GM19397 (cell line): Measurements from ENCODE around the gene FOXL3.

Experiments
- ATAC-seq: cut with Tn5 transposase; IDR thresholded peaks from one replicate; pipeline ENCODE4 v1.9.1; 2021; ENCODE audit warnings: mild to moderate bottlenecking, moderate library complexity; ENCODE audit not compliant: unreplicated experiment

Gene FOXL3

DNA sequence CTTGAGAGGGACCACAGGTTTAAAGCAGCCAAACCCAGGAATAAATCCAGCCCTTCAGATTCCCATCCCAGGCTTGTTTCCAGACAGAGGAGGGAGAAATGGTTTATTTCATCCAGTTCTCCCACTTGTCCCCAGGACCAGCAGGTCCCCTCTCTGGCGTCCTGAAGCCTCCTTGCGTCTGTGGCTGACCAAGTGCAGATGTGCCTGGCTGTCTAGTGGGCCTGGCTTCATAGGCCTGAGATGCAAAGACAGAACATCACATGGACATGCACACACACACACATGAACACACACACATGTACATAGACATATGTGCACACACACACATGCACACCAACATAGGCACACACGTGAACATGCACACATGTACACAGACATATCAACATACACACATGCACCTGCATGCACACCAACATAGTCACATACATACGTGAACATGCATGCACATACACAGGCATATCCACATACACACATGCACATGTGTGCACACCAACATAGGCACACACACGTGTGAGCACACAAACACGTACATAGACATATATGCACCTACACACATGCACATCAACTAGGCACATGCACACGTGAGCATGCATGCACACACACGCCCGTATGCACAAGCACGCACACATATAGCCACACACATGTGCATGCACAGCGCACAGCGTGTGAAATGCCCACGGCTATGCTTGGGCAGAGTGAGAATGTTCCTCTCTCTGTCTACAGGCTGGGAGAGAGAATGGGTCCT is 10.7 kb downstream of the FOXL3 start:
- ATAC-seq = no peak

DNA sequence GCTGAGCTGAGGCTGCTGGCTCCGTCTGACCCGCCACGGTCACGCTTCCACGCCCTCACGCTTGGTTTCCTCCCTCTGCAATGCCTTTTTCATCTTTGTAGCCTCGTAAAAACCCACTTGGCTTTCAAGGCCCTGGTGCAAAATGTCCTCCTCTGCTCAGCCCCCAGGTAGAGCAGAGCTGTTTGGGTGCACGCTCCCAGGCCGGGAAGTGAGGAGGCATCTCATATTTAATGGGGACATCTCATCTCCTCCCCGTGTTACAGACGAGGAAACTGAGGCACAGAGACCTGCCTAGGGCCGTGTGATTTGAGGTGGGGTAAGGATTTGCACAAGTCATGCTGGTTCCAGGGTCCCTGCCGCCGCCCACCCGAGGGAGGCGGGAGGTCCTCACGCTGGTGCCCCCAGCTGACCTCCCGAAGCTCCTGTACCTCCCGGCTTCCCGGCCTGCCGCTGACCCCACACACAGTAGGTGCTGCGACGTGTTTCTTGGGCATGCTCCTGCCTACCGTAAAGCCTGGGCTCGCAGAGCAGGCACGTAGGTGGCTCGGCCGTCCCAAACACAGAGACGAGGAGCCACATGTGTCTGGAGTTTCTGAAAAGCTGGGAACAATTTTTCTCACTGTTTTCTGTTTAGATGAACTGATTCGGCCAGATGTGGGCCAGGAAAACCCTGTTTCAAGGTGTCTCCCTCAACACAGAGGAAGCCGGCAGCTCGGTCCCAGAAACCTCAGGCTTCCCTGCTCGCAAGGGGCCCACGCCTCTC is 11.5 kb downstream of the FOXL3 start:
- ATAC-seq = no peak

DNA sequence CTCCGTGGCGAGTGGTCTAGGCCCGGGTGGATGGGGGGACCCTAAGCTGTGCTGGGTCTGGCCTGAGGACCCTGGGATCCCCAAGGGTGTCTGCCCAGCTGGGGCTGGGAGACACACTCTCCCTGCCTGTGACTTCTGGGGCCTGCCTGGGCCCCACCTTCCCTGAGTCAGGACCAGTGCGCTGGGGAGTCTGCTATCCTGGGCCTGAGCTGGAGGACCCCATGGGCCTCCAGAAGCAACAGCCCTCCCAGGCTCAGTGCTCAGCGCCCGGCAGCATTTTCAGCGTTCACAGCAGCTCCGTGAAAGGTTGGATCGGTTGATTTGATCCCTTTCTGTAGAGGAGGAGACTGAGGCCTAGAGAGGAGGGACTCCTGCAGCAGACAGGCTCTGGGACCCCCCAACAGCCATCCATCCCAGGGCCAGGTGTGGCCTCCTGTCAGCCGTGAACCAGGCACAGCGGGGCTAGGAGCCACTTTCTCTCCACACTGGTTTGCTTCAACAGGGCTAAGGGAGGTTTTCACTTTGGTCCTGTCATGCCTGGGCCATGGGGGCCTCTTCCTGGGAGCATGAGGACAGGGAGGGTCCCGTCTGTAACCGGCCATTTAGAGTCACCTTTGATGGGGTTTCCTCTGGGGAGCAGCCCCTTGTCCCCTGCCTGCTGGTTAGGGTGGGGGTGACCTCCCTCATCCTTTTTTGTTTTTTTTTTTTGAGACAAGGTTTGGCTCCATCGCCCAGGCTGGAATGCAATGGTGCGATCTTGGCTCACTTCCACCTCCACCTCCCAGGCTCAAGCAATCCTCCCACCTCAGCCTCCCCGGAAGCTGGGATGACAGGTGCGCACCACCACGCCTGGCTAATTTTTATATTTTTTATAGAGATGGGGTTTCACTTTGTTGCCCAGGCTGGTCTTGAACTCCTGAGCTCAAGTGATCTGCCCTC is 12.4 kb downstream of the FOXL3 start:
- no peak for ATAC-seq

DNA sequence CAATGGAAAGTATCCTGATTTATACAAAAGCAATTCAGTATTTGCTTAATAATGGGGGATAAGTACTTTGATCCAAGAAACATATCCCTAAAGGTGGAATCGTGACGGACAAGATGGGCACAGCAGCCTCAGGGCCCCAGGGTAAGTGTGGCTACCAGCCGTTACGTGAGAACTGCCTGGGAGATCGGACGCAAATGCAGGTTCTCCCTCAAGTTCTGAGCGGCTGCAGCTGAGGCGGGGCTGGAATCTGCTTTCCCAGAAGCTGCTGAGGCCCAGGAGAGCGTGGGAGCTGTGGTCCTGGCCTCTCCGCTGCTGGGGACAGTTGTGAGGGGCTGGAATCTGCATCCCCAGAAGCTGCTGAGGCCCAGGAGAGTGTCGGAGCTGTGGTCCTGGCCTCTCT is 13.5 kb downstream of the FOXL3 start:
- no peak for ATAC-seq

DNA sequence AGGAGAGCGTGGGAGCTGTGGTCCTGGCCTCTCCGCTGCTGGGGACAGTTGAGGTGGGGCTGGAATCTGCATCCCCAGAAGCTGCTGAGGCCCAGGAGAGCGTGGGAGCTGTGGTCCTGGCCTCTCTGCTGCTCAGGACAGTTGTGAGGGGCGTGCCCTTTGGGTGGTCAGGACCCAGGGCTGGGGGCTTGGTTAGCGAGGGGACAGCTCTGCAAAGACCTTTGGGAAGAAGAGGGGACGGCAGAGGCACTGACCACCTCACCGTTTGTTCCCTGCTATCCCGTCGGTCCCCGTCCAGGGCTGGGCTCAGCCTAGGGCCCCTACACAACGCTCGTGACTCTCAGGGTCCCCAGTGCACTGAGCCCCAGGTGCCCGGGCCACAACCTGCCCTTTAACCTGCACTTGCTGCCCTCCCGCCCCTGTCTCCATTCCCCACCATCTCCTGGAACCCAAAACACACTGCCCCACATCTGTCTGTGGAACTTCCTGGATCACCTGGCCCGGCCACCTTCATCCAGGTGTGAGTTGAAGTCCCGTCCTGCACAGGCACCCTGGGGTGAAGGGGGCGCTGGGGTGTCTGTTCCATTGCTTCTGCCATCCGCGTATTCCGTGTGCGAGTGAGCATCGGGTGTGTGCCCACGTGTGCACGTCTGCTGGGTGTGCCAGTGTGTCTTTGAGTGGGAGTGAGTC is 14.1 kb downstream of the FOXL3 start:
- no peak for ATAC-seq

DNA sequence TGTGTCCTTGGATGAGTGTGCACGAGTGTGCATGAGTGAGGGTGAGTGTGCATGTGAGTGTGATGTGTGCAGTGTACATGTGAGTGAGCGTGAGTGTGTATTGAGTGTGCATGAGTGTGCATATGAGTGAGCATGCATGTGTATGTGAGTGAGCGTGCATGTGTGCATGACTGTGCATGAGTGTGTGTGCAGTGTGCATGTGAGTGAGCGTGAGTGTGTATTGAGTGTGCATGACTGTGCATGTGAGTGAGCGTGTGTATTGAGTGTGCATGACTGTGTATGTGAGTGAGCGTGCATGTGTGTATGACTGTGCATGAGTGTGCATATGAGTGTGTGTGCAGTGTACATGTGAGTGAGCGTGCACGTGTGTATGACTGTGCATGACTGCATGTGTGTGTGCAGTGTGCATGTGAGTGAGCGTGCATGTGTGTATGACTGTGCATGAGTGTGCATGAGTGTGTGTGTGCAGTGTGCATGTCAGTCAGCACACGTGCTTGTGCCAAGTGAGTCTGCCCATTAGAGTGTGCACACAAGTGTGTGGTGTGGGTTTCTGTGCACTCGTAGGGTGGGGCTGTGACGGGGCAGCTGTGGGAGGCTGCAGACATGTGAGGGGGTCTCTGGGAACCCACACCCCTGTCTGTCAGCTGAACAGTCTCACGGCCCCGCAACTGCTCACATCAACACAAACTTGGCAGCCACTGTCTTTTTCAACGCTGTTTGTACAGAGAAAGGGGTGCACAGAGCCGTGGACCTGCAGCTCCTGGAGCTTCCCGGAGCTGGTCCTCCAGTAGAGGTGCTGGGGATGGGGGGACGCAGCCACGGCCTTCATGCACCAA is 14.8 kb downstream of the FOXL3 start:
- ATAC-seq = no peak

DNA sequence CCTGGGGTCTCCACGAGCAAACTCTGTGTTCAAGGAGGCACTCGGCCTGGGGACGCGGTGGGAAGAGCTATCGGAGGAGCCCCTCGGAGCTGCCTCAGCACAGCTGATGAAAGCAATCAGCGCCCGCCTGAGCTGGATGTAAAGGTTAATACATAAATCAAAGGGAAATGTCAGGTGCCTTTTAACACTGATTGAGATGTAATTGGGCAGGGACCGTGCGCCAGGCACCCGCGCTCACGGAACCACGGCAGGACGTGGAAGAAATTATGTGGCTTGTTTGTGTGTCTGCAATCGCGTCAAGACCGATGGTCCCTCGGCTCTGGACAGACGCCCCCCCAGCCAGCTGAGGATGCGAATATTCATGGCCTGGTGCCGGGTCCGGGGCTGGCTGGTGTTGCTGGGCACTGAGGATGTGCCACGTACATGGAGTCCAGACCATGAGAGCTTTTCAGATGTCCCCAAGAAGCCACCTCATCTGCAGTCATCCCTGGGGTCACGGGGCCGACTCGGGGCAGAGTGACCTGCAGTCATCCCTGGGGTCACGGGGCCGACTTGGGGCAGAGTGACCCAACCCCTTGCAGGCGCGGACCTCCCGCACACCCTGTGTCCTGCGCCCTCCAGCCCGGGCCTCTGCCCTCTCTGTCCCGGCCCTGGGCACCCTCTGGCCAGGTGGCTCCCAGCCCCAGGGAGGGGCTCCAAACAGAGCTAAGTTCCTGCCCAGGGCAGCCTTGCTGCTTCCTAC is 15.6 kb downstream of the FOXL3 start:
- no peak for ATAC-seq

DNA sequence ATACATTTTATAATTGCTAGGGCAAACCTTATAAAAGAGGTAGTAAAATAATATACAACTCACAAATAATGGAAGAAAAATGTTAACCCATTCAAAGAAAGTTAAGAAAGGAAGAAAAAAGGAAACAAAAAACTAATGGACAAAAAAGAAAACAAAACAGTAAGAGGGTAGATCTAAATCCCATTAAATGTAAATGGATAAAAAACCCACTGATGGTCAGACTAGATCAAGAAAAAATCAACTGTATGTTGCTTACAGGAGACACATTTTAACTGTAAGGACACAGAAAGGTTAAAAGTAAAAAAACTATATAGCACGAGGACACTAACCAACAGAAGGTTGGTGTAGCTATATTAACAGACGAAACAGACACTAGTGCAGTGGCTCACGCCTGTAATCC is 18.0 kb downstream of the FOXL3 start:
- ATAC-seq = no peak

DNA sequence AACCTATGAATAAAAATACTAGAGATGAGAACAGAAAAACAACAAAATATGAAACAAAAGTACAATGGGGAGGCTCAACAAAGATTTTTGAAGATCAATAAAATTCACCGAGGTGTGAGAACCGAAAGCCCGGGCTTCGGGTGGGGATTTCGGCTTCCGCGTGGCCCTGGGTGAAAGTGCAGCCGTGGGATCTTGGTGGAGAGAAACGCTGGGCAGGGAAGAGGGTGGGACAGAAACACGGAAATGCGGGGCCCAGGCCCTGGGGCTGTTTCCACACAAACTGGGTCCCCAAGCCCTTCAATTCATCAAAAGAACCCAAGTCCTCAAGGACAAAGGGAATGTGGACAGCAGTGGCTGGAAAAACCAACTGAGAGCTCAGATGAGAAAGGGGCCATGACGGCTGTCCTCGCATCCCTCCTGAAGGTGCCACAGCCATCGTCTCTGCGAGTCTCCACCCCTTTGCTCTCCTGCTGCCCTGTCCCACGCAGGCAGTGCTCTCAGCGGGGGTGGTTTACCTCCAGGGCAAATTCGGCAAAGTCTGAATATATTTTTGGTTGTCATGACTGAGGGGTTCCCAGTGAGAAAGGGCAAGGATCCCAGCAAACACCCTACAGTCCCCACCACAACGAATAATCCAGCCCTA is 19.7 kb downstream of the FOXL3 start:
- no peak for ATAC-seq

DNA sequence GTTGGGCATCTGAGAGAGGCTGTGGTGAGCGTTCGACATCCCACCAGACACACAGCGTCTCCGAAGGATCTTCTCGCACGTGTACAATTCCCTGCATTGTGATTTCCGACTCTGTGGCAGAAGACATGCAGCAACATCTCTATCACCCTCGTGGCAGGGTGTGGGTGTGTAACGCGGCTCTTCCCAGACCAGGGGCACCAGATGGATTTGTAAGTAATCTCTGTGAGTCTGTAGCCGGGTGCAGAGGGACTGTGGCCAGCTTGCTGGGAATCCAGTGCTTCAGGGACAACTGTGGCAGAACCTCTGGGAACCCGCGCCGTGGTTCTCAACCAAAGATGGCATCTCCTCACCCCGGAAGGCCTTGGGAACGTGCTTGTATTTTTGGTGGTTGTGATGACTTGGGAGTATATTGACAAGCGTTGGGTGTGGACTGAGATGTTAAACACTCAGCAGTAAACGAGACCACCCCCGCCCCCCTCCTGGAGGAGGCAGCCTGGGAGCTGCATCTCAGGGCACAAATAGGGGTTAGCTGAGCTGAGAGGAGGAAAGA is 21.2 kb downstream of the FOXL3 start:
- no peak for ATAC-seq

DNA sequence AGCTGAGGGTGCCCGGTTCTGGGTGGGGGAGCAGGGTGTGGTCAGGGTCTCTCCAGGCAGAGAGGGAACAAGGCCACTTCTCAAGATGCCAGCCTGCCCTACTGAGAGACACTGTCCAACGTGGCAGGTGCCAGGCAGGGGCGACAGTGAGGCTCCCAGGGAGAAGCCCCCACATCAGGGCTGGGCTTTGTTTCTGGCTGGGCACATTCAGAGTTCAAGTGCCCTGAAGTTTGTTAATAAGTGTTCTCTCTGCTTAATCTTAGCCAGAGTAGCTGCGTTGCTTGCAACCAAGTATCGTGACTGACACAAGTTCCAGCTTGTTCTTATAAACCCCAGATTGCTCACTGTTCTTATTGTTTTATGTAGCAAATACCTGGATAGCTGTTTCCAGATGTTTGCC is 21.8 kb downstream of the FOXL3 start:
- ATAC-seq = no peak

DNA sequence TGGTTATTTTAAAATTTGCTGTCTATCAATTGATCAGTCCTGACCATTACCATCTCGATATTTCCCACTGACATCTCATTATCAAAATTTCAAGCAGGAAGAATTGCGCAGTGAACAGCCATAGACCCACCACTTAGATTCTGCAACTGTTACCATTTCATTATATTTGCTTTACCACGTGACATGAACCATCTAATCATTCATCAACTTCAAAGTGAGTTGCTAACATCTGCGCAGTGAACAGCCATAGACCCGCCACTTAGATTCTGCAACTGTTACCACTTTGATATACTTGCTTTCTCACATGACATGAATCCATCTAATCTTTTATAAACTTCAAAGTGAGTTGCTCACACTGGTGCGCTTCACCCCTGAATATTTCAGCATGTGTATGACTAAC is 22.5 kb downstream of the FOXL3 start:
- ATAC-seq = no peak

DNA sequence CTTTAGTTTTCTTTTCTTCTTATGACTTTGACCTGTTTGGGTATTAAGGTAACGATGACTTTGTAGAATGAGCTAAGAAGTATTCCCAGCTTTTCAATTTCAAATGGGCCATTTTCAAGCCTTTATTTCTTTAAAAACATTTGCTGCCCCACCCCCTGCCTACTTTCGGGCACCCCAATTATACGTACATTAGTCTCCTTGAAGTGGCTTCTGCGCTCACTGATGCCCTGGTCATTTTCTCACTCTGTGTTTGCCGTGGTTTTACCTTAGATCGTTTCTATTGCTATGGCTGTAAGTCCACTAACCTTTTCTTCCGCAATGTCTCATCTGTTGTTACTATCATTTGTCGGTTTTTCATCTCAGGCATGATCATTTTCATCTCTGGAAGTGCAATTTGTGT is 24.9 kb downstream of the FOXL3 start:
- no peak for ATAC-seq

DNA sequence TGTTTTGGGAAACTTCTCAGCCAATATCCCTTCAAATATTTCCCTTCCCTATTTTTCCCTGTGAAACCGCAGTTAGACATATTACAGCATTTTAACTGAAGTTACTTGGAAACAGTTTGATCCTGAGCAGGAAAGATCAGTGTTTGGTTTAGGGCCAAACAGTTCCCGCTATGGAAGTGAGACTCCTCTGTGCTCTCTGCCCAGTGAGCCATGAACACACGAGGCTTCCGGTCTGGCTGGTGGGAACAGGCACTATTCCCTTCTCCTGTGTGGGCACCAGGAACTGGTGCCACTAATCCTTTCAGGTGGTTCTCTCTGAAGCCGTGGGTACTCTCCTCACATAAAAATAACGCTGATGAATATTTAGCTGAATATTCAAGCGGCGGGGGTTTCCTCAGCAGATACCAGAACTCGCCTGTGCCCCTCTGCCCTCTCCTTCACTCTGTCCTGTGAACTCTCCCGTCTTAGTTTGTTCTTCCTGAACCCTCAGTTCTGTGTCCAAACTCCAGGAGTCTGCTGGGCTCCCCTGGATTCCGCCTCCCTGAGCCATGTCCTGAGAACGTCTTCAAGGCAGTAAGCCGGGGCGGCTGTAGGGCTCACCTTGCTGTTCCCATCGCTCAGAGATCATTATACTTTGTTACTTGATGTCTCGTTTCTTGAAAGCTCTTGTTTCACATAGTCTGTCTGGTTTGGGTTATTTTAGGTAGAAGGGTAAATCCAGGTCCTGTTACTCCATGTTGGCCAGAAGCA is 25.7 kb downstream of the FOXL3 start:
- no peak for ATAC-seq

DNA sequence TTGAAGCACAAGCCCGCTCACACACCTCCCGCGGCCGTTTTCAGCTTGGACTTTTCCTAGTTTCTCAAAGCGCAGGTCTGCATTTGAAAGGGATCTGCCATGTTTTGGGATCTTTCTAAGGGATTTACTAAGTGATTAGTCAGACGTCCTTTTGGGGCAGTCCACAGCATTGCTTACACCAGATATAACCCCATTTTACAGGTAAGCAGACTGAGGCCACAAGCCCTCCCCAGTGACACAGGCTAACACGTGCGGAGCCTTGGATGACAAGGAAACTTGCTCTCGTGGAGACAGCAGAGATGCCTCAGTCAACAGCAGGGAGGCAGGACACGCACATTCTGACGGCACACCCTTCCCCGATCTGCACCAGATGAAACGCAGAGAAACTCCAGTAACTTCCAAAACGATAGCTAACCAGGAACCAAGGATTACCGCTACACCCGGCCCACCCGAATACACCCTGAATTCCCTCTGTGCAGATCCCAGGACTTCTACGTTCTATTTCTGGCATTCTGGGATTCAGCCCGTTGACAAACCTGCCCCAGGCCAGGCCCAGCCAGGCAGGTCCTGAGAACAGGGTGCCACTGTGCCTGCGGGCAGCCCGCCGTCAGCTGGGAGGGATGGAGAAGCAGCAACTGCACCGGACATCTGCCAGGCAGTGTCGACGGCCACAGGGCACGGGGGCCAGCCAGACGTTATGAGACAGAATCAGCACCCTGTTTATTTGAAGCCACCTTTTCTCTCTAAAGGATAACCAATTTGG is 27.9 kb downstream of the FOXL3 start:
- no peak for ATAC-seq

DNA sequence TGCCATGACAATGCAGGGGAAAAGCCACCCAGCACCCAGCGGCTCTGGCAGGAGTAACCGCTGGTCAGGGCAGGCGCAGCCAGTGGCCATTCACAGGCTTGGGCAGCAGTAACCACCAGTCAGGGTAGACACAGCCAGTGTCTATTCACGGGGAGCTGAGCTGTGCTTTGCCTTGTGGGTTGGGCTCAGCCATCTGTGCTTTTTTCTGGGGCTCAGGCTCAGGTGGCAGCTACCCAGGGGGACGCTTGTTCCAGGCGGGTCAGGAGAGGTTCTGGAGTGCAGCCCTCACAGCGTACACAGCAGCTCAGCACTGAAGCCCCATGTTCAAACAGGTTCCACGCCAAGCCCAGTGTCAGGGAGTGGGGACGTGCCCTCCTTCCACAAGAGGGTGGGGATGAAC is 28.5 kb downstream of the FOXL3 start:
- ATAC-seq = no peak
